ENCODE measurements around the gene MRPS27. TPM values are rescaled to one million over a fixed set of nuclear protein-coding genes. Genes with fewer than 3 reads are reported as not detected.

The MRPS27 gene
- total and polyA plus RNA-seq, 2 of the 13 experiments (the other 11 are each of a cell fraction or from before 2014, with no cell fraction given) = 71.8 to 115 TPM

GRCh38 chr5:72273547-72273946 lies 46.5 kb downstream of the MRPS27 start:
- no peak overlapping the region for H3K9ac ChIP-seq (ENCODE audit: insufficient read depth, low read depth, low read length)
- no peak overlapping the region for H3K4me3 ChIP-seq (replicated peaks in 1 of 3; ENCODE audit: insufficient read depth in 1 of 3, low read depth in 2 of 3, low read length in 3 of 3)
- TF ChIP-seq POLR2A (IDR thresholded peaks at IDR 0.05; ENCODE audit: insufficient read depth in 1 of 2, low read depth in 2 of 2, low read length in 2 of 2) (no peak), JARID2 (CRISPR knock-in tag; IDR thresholded peaks at IDR 0.05; ENCODE audit: insufficient replicate concordance) (no peak), MXD1 (CRISPR knock-in tag; IDR thresholded peaks at IDR 0.05) (no peak), MTA1 (CRISPR knock-in tag; IDR thresholded peaks at IDR 0.05; ENCODE audit: borderline replicate concordance) (no peak), HINFP (CRISPR knock-in tag; IDR thresholded peaks at IDR 0.05; ENCODE audit: low read depth) (no peak), HOXA7 (CRISPR knock-in tag; IDR thresholded peaks at IDR 0.05) (no peak), ZNF121 (CRISPR knock-in tag; IDR thresholded peaks at IDR 0.05) (no peak), ZNF24 (IDR thresholded peaks at IDR 0.05) (no peak), SMAD9 (CRISPR knock-in tag; IDR thresholded peaks at IDR 0.05) (no peak), TRAFD1 (CRISPR knock-in tag; IDR thresholded peaks at IDR 0.05; ENCODE audit: borderline replicate concordance) (no peak), KDM4B (CRISPR knock-in tag; IDR thresholded peaks at IDR 0.05) (no peak), SRY (CRISPR knock-in tag; IDR thresholded peaks at IDR 0.05) (no peak), ZNF770 (CRISPR knock-in tag; IDR thresholded peaks at IDR 0.05) (no peak), KDM3A (CRISPR knock-in tag; IDR thresholded peaks at IDR 0.05; ENCODE audit: low read depth) (no peak), ZSCAN9 (CRISPR knock-in tag; IDR thresholded peaks at IDR 0.05; ENCODE audit: borderline replicate concordance) (no peak), ZNF275 (CRISPR knock-in tag; IDR thresholded peaks at IDR 0.05; ENCODE audit: borderline replicate concordance) (no peak), ZMAT3 (CRISPR knock-in tag; conservative IDR thresholded peaks at IDR 0.05) (no peak)
- intact Hi-C loops (cut with micrococcal nuclease; ENCODE audit: unreplicated experiment) = no loop called here
- no peaks in the 10 kb centered on the region for H3K9me3 ChIP-seq (ENCODE audit: low read length)
- H3K27ac ChIP-seq (ENCODE audit: extremely low read length, insufficient read depth, low read length) = no peak overlapping the region
- in situ Hi-C loops (cut with HindIII; ENCODE audit: extremely low pct_ligation_motif_present, low pct_unique_long_range_greater_than_20kb) = no loop called here
- peaks cover 18% of the 10 kb centered on the region for H3K79me2 ChIP-seq (ENCODE audit: insufficient read depth, low read length)
- POLR2A ChIA-PET = no interaction called here
- CTCF ChIA-PET (ENCODE audit: low intra/inter-chr PET ratio, low total read pairs) = no interaction called here
- H4K20me1 ChIP-seq (ENCODE audit: insufficient read depth, low read length) = no peaks in the 10 kb centered on the region; the same call in 1 of the 2 replicates
- no peak overlapping the region for H2AFZ ChIP-seq (ENCODE audit: low read length)
- FAIRE-seq (no peak), DNase-seq (ENCODE audit: low spot score) (no peak), ATAC-seq (no peak)
- BruUV-seq (replicated peaks) = no TSS peak
- WGBS (ENCODE audit: low lambda C conversion rate) = 98% methylated on average over 7 of the region's 7 CpGs
- peaks cover 7% of the 10 kb centered on the region for H3K4me1 ChIP-seq (ENCODE audit: insufficient read depth, low read length)
- H3K36me3 ChIP-seq (replicated peaks in 1 of 2; ENCODE audit: control insufficient read depth in 1 of 2, insufficient read depth in 2 of 2, low read length in 2 of 2) = peaks cover 0 to 25% of the 10 kb centered on the region in 2 experiments; a peak in 2 of 5 replicates
- H3K27me3 ChIP-seq (ENCODE audit: control insufficient read depth in 1 of 2, insufficient read depth in 2 of 2, low read length in 2 of 2) = no peaks in the 10 kb centered on the region
- no peak overlapping the region for H3K4me2 ChIP-seq (ENCODE audit: low read depth, low read length)

All from HepG2 (cell line).